ENCODE results near the gene ERCC4.
"Not testable (repeated sequence)": the region's sequence is repeated elsewhere in the genome, so short reads cannot be mapped to it uniquely, and the experiment has no call there.

The ERCC4 gene

GRCh38 chr16:13886608-13887007 lies 33.3 kb upstream of the ERCC4 start:
- TF ChIP-seq, protein P1, sequence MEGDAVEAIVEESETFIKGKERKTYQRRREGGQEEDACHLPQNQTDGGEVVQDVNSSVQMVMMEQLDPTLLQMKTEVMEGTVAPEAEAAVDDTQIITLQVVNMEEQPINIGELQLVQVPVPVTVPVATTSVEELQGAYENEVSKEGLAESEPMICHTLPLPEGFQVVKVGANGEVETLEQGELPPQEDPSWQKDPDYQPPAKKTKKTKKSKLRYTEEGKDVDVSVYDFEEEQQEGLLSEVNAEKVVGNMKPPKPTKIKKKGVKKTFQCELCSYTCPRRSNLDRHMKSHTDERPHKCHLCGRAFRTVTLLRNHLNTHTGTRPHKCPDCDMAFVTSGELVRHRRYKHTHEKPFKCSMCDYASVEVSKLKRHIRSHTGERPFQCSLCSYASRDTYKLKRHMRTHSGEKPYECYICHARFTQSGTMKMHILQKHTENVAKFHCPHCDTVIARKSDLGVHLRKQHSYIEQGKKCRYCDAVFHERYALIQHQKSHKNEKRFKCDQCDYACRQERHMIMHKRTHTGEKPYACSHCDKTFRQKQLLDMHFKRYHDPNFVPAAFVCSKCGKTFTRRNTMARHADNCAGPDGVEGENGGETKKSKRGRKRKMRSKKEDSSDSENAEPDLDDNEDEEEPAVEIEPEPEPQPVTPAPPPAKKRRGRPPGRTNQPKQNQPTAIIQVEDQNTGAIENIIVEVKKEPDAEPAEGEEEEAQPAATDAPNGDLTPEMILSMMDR (IDR thresholded peaks at IDR 0.05; ENCODE audit: low read depth, low read length) = no peak
- no peak for DNase-seq (ENCODE audit: low read depth, low spot score)
- in situ Hi-C loops (cut with HindIII; ENCODE audit: low sequenced_read_pairs) = no loop called here
- no peak overlapping the region for H3K4me3 ChIP-seq (ENCODE audit: low read depth, low read length)

GRCh38 chr16:13889323-13889722 lies 30.6 kb upstream of the ERCC4 start:
- in situ Hi-C loops (cut with HindIII; ENCODE audit: low sequenced_read_pairs) = not testable (repeated sequence)

GRCh38 chr16:13892301-13892700 lies 27.7 kb upstream of the ERCC4 start:
- DNase-seq (ENCODE audit: low read depth, low spot score) = no peak
- in situ Hi-C loops (cut with HindIII; ENCODE audit: low sequenced_read_pairs) = no loop called here
- no peak overlapping the region for H3K4me3 ChIP-seq (ENCODE audit: low read depth, low read length)
- TF ChIP-seq, protein P1 (IDR thresholded peaks at IDR 0.05; ENCODE audit: low read depth, low read length) = no peak

More at GRCh38 chr16:13889323-13889722, 30.6 kb upstream of the ERCC4 start:
- not testable (repeated sequence) for H3K4me3 ChIP-seq (ENCODE audit: low read depth, low read length); DNase-seq (ENCODE audit: low read depth, low spot score)

DNA sequence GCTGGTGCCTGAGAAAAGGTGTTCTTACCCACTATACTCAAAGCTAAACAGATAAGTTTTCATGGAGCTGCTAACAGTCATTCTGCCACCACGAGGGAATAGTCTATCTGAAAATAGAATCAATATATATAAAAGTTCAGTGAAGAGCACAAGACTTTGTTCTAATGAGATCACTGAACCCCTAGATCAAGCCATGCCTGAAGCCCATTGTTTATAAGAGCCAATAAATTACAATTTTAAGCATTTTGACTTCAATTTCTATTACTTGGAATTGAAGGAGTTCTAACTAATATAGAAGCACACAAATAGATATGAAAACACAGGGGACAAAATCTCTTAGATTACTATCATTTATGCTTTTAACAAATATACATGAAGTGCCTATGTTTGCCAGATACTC lies 24.4 kb upstream of the ERCC4 start:
- no peak for DNase-seq (ENCODE audit: low read depth, low spot score)
- TF ChIP-seq, protein P1 (IDR thresholded peaks at IDR 0.05; ENCODE audit: low read depth, low read length) = no peak
- in situ Hi-C loops (cut with HindIII; ENCODE audit: low sequenced_read_pairs) = no loop called here
- H3K4me3 ChIP-seq (ENCODE audit: low read depth, low read length) = no peak overlapping the region

DNA sequence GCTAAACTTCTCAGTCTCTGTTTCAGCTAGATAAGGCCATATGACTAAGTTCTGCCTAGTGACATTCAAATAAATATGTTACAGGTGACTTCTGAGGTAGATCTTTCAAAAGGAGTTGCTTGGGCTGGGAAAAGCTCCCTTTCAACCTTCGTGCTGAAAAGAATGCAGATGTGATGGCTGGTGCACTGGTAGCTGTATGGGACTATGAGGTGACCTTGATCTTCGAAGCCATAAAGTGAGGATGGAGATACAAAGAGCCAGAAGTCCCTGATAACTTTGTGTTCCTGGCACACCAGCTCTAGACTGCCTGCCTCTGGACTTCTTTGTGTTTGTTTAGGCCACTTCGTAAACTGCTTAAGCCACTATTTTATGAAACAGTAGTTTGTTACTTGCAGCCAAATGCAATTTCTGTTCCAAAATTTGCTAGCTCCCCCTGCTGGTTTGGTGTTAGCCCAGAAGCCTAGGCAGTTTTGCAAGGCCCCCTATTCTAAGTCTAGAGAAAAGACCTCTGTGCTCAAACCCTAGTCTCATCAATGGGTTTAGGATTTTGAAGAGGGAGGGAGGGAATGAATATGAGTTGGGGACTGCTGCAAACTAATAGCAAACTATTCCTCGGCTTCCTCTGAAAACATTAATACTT lies 23.3 kb upstream of the ERCC4 start:
- in situ Hi-C loops (cut with HindIII; ENCODE audit: low sequenced_read_pairs) = no loop called here
- no peak for DNase-seq (ENCODE audit: low read depth, low spot score)
- TF ChIP-seq, protein P1 (IDR thresholded peaks at IDR 0.05; ENCODE audit: low read depth, low read length) = peak; percentile 34
- H3K4me3 ChIP-seq (ENCODE audit: low read depth, low read length) = no peak overlapping the region

DNA sequence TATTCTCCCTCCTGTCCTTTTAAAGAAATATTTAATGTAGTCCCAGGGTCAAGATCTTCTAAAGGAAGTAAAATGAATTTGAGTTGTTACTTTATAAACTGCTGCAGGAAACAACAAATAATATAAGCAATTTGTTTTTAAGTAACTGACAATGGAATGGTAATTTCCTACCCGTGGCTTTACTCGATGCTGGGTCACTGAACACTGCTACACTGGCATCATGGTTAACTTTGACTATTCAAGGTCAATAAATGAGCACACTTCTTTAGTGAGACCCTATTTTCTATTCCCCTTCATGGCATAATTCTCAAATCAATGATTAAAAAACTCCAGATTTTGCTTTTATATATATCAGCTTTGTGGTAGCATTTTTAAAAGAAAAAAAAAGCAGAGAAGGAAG lies 22.1 kb upstream of the ERCC4 start:
- TF ChIP-seq, protein P1 (IDR thresholded peaks at IDR 0.05; ENCODE audit: low read depth, low read length) = no peak
- DNase-seq (ENCODE audit: low read depth, low spot score) = no peak

DNA sequence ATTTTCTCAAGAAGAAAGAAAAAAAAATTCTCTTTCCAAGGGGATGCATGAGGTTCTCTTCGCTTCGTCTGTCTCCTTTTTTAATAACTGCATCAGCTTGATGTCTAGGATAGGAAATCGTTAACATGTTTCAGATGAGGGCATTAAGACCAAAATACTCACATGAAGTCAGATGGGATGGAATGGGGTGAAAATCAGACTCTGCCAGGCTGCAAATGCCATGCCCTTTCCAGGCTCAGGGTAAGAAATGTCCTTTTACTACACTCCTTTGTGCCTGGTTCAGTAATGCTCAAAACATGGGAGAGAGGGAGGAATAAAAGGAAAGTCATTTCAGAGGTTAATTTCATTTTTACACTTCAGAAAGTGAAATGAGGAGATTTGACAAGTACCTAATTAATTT lies 21.7 kb upstream of the ERCC4 start:
- DNase-seq (ENCODE audit: low read depth, low spot score) = no peak
- H3K4me3 ChIP-seq (ENCODE audit: low read depth, low read length) = no peak overlapping the region
- TF ChIP-seq, protein P1 (IDR thresholded peaks at IDR 0.05; ENCODE audit: low read depth, low read length) = no peak
- in situ Hi-C loops (cut with HindIII; ENCODE audit: low sequenced_read_pairs) = no loop called here

More for the DNA sequence above, 22.1 kb upstream of the ERCC4 start:
- in situ Hi-C loops (cut with HindIII; ENCODE audit: low sequenced_read_pairs) = no loop called here
- H3K4me3 ChIP-seq (ENCODE audit: low read depth, low read length) = no peak overlapping the region
